ENCODE data around the gene LRRC36. TPM values are rescaled to one million over a fixed set of nuclear protein-coding genes. Genes with fewer than 3 reads are reported as not detected.
A peak's percentile ranks its signal among the peaks of the same experiment; 100 is the strongest.

Gene LRRC36
- total and polyA plus RNA-seq, 2 of the 13 experiments (the other 11 are each of a cell fraction or from before 2014, with no cell fraction given) = 0.12 to 0.15 TPM

GRCh38 chr16:67278773-67279295, 47.8 kb upstream of the LRRC36 start (continued):
- TF ChIP-seq CREB3 (CRISPR knock-in tag; IDR thresholded peaks at IDR 0.05) (peak; percentile 18; the same call in 1 of the 2 replicates), ISL2 (CRISPR knock-in tag; IDR thresholded peaks at IDR 0.05) (peak; percentile 60), KDM3A (CRISPR knock-in tag; IDR thresholded peaks at IDR 0.05; ENCODE audit: low read depth) (peak; percentile 40; the same call in 1 of the 2 replicates), ZBTB8A (CRISPR knock-in tag; IDR thresholded peaks at IDR 0.05; ENCODE audit: borderline replicate concordance, low read depth) (no peak), HMGXB3 (CRISPR knock-in tag; IDR thresholded peaks at IDR 0.05; ENCODE audit: borderline replicate concordance) (0 out of 2 replicates have a peak, but pooled peaks have one; percentile 38), RXRB (CRISPR knock-in tag; IDR thresholded peaks at IDR 0.05; ENCODE audit: borderline replicate concordance) (no peak), SKIL (CRISPR knock-in tag; IDR thresholded peaks at IDR 0.05; ENCODE audit: borderline replicate concordance) (no peak), AHR (CRISPR knock-in tag; IDR thresholded peaks at IDR 0.05) (peak; percentile 92; the same call in 1 of the 2 replicates), ZNF180 (CRISPR knock-in tag; IDR thresholded peaks at IDR 0.05; ENCODE audit: borderline replicate concordance, low read depth) (no peak), RXRA (CRISPR knock-in tag; IDR thresholded peaks at IDR 0.05) (peak; percentile 72; the same call in 1 of the 2 replicates), KLF6 (CRISPR knock-in tag; IDR thresholded peaks at IDR 0.05) (no peak), ZNF263 (CRISPR knock-in tag; IDR thresholded peaks at IDR 0.05) (peak; percentile 77), ATM (IDR thresholded peaks at IDR 0.05; ENCODE audit: borderline replicate concordance) (no peak), ZNF543 (CRISPR knock-in tag; IDR thresholded peaks at IDR 0.05) (0 out of 2 replicates have a peak, but pooled peaks have one; percentile 46), WIZ (CRISPR knock-in tag; IDR thresholded peaks at IDR 0.05) (0 out of 2 replicates have a peak, but pooled peaks have one; percentile 19), XRCC5 (optimal IDR thresholded peaks at IDR 0.05; ENCODE audit: low read length) (no peak), ZNF510 (CRISPR knock-in tag; IDR thresholded peaks at IDR 0.05; ENCODE audit: low read depth) (peak; percentile 21; the same call in 1 of the 2 replicates), ZUFSP (CRISPR knock-in tag; IDR thresholded peaks at IDR 0.05; ENCODE audit: borderline replicate concordance) (no peak), PATZ1 (CRISPR knock-in tag; IDR thresholded peaks at IDR 0.05) (peak; percentile 81)
